ENCODE data around the gene CCL3.
A peak's percentile ranks its signal among the peaks of the same experiment; 100 is the strongest.
"Not testable (repeated sequence)": the region's sequence is repeated elsewhere in the genome, so short reads cannot be mapped to it uniquely, and the experiment has no call there.

CCL3 gene

GRCh38 chr17:36114971-36115648 lies 25.2 kb upstream of the CCL3 start:
- DNase-seq, result not testable (repeated sequence)

DNA sequence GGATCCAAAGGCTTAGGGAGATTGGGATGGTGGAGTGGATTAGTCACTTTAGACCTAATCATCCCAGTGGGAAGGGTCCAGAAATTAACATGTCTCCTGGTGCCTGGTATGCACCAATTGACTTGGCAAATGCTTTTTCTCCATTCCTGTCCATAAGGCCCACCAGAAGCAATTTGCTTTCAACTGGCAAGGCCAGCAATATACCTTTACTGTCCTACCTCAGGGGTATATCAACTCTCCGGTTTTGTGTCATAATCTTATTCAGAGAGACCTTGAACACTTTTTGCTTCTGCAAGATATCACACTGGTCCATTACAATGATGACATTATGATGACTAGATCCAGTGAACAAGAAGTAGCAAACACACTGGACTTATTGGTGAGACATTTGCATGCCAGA lies 23.2 kb upstream of the CCL3 start:
- not testable (repeated sequence) for DNase-seq

GRCh38 chr17:36112572-36112971 lies 22.6 kb upstream of the CCL3 start:
- DNase-seq, result no peak

GRCh38 chr17:36111068-36111490 lies 21.1 kb upstream of the CCL3 start:
- no peak for DNase-seq

DNA sequence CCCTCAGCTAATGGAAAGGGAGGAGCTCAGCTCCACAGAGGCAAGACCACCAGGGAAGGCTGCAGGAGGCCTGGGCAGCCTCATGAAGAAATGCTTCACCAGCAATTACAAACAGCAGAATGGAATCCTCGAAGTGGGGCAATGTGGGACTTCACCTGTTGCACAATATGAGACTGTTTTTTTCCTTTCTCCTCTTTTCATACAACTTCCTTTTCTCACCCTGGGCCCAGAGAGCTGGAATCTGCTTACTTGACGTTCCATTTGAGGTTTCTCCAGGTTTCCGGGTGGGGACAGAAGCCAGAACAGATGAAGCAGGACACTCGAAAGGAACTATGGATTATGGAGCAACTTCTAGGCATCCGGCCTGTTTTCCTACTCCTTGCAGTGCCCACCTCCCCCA lies 18.3 kb upstream of the CCL3 start:
- not testable (repeated sequence) for DNase-seq

GRCh38 chr17:36107660-36108059 lies 17.7 kb upstream of the CCL3 start:
- DNase-seq, result no peak

- DNase-seq, result no peak
Measured at GRCh38 chr17:36106493-36106835, 16.5 kb upstream of the CCL3 start.

DNA sequence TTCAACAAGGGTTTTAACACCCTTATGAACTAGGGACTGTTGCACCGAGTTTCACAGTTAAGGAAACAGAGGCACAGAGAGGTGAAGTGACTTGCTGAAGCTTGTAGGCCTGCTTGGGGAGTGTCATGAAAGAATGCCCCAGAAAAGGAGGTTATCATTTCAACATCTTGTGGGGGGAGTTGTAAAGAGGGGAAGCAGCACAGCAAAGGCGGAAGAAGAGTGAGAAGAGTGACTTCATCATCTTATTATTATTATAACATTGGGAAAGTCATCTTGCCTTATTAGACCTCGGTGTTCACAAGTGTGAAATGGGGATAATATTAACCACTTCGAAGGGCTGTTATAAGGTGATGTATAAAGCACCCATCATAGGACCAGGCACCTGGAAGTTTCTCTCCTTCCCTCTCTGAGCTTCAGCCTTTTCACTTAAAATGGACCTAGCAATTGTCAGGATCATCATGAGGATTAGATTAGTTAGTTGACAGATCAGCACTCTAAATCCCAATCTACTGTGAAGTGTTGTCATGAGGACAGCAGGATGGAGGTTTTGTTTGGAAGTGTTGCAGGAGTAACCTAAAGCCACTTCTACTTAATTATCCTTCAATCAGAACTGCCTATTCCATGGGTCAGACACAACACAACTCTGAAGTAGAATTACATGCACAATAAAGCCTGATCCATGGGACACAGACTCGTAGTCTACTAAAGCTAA lies 16.0 kb upstream of the CCL3 start:
- no peak for DNase-seq

DNA sequence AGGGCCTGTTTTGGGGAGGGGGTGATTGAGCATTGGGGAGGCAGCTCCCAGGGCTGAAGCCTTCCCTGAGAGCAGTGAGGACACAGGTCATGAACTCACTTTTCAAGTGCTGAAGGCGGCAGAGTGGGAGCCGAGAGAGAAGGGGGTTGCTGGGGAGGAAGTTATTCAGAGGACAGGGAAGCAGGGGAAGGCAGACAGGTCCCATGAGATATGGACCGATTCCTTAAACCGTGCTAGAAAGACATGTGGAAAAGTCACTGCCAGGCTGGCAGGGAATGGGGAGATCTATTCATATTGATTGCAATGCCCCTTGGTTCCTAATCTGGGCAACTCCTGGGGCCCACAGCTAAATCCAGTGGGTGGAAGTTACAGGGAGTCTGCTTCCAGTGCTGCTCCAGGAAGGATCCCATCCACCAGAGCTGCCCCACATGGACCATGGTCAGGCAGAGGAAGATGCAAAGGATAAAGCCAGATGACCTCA lies 14.8 kb upstream of the CCL3 start:
- no peak for DNase-seq

DNA sequence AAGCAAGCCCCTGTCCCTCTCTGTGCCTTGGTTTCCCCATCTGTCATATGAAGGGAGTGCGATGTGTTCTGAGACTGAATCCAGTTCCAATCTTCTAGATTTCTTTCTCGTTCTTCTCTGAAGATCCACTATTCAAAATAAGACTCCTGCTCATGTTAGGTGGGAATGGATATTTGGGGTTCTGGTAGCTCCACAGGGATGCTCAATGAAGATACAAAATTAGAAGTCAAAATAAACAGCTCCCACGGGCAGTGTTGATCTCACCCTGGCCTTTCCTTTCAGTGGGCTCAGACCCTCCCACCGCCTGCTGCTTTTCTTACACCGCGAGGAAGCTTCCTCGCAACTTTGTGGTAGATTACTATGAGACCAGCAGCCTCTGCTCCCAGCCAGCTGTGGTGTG lies 14.3 kb upstream of the CCL3 start:
- DNase-seq, result not testable (repeated sequence)

GRCh38 chr17:36103401-36103975 lies 13.5 kb upstream of the CCL3 start, which contains the start of gene CCL4:
Gene CCL4, plus strand, starts transcription at chr17:36103827. Its CDS starts 79 bp downstream, at chr17:36103906.
- DNase-seq, result peak; percentile 75

GRCh38 chr17:36099004-36099403 lies 9.1 kb upstream of the CCL3 start:
- DNase-seq, result not testable (repeated sequence)

- DNase-seq, result no peak
Measured at GRCh38 chr17:36095992-36096391, 6.0 kb upstream of the CCL3 start.

- DNase-seq, result no peak
Measured at GRCh38 chr17:36094746-36095145, 4.8 kb upstream of the CCL3 start.

- no peak for DNase-seq
Measured at GRCh38 chr17:36094232-36094631, 4.3 kb upstream of the CCL3 start.

DNA sequence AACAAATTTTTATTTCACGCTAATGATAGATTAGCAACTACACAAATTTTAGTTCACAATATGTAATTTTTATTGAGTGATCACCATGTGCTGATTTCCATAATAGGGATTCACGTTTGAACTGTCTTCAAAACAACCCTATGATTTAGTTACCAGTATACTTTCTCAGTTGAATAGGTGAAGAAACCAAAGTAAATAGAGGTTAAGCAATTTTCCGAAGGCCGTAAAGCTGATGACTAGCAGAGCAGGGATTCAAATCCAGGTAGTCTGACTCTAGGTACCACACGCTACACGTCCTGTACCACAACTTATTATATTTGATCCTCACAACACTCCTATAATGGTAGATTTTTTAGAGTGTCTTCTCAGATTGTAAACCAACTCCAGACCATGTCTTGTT lies 2.8 kb upstream of the CCL3 start:
- DNase-seq, result not testable (repeated sequence)

DNA sequence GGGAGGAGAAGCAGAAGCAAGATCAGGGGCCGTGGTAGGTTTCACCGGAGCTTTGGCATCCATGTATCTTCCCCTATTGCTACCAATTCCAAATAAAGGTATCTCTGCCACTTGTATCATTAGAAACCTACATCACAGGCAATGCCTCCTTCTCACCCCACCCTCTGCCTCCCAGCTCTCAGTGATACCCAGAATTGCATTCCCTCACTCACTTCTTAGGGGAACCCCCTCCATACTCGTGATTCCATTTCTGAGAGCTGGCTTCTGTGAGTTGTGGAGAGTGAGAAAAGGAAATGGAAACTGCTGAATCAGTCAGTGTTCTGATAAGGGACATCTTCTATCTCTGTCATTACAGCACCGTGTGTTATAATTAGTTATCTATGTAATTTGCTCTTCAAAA lies 2.3 kb upstream of the CCL3 start:
- DNase-seq, result no peak

GRCh38 chr17:36089339-36089865 lies 541 bp downstream of the CCL3 start:
- DNase-seq, result no peak

GRCh38 chr17:36088670-36089338 lies 1.1 kb downstream of the CCL3 start:
- no peak for DNase-seq

GRCh38 chr17:36087897-36088572 lies 1.9 kb downstream of the CCL3 start:
- DNase-seq, result not testable (repeated sequence)

DNA sequence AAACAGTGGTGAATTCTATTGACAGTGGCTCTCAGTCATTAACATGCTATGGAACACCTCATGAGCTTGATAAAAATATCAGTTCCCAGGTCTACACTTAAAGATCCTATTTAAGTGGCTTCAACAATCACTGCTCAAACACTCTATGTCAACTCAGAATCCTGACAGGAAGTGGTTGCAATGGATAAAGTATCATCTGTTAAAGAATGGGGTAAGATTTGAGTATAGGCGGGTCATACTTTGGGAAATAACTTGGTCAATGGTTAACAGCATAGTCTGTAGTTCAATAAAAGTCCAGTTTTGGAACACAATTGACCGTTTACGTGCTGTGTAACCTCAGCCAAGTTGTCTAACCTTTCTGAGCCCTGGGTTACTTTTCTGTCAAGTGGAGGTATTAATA lies 2.5 kb downstream of the CCL3 start:
- not testable (repeated sequence) for DNase-seq

- no peak for DNase-seq
Measured at GRCh38 chr17:36086791-36087190, 3.2 kb downstream of the CCL3 start.

DNA sequence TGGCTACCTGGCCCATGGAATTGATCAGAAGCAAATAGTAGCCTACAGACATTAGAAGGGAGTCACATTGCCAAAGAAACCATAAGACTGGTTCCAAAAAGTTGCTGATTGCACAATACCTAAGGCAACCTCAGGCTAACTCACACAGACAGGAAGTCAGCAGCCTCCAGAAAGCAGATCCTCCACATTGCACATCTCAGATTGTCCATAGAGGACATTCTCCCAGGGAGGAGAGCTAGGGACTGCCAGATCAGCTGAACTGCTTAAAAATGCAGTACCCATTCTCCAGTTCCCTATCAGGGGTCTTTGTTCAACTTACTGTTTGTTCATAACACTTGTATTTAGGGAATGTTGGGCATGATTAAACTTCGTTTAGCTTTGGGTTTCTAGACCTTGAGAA lies 4.2 kb downstream of the CCL3 start:
- DNase-seq, result peak; percentile 33

Data from CD4-positive, alpha-beta T cell treated with Interferon gamma for 1 hour (primary cell).